SK-N-SH (cell line): ENCODE data around the gene ANGPTL8. TPM values are rescaled to one million over a fixed set of nuclear protein-coding genes. Genes with fewer than 3 reads are reported as not detected.

ENCODE experiments used
- CTCF ChIA-PET: fragments of 300-600, 350-600 bp; formaldehyde crosslinking; extraction: SDS; loops from one replicate; lab custom pipeline; 2021; lab: Yijun Ruan, JAX
- POLR2A ChIA-PET: fragments of 350-600 bp; sonication (Branson Sonifier 250); formaldehyde crosslinking; extraction: SDS; loops from one replicate; lab custom pipeline; 2020; ENCODE audit warnings: antibody characterized with exemption, inconsistent platforms; lab: Yijun Ruan, JAX
- DNase-seq: peaks from one replicate; pipeline ENCODE4 v3.0.0; 2012
- H2AFZ ChIP-seq: fragments of 200-600 bp; sonication (generic); 2 replicates; pipeline ENCODE4 v1.8.1; 2016; ENCODE audit warnings: antibody characterized with exemption, mild to moderate bottlenecking, low read depth
- H3F3A ChIP-seq: fragments of 200-600 bp; sonication (generic); replicated peaks from 2 replicates; pipeline ENCODE3; 2016; ENCODE audit warnings: antibody characterized with exemption, mild to moderate bottlenecking; ENCODE audit not compliant: insufficient read depth
- H3K27ac ChIP-seq, 2 experiments: fragments of 200-500 bp in 1 of 2; fragments of 200-600 bp in 1 of 2; sonication (Bioruptor generic) in 1 of 2; sonication (generic), shearing (Covaris generic) in 1 of 2; 2 replicates each; pipeline versions ENCODE4 v1.5.1 to v1.6.1; 2014 to 2016; ENCODE audit warnings: low read depth in 2 of 2, inconsistent platforms in 1 of 2, low read length in 1 of 2, mild to moderate bottlenecking in 1 of 2, mixed read lengths in 1 of 2
- H3K27me3 ChIP-seq: fragments of 200-600 bp; sonication (generic), shearing (Covaris generic); 2 replicates; pipeline ENCODE4 v1.6.1; 2016; ENCODE audit warnings: mixed run types; ENCODE audit not compliant: insufficient read depth
- H3K36me3 ChIP-seq, 2 experiments: fragments of 200-500 bp in 1 of 2; fragments of 200-600 bp in 1 of 2; sonication (Bioruptor generic) in 1 of 2; sonication (generic) in 1 of 2; replicated peaks in 1 of 2; 2 replicates each; pipeline versions ENCODE3 to v1.5.1; 2014 to 2016; ENCODE audit warnings: low read length in 1 of 2, mild to moderate bottlenecking in 1 of 2; ENCODE audit not compliant: insufficient read depth in 2 of 2, control insufficient read depth in 1 of 2
- H3K4me1 ChIP-seq, 2 experiments: fragments of 200-500 bp in 1 of 2; fragments of 200-600 bp in 1 of 2; sonication (Bioruptor generic) in 1 of 2; sonication (generic), shearing (Covaris generic) in 1 of 2; 2 replicates each; pipeline versions ENCODE4 v1.5.1 to v1.6.1; 2014 to 2016; ENCODE audit warnings: low read depth in 1 of 2, low read length in 1 of 2, mixed run types in 1 of 2; ENCODE audit not compliant: insufficient read depth in 2 of 2, control insufficient read depth in 1 of 2
- H3K4me2 ChIP-seq: fragments of 200-600 bp; sonication (generic), shearing (Covaris generic); 2 replicates; pipeline ENCODE4 v1.6.1; 2017; ENCODE audit warnings: mixed run types
- H3K4me3 ChIP-seq, 2 experiments: fragments of 200-500 bp in 1 of 2; fragments of 200-600 bp in 1 of 2; sonication (Bioruptor generic) in 1 of 2; sonication (generic), shearing (Covaris generic) in 1 of 2; 2 replicates each; pipeline versions ENCODE4 v1.5.1 to v1.8.1; 2014 to 2016; ENCODE audit warnings: low read depth in 2 of 2, inconsistent platforms in 1 of 2, low read length in 1 of 2, mild to moderate bottlenecking in 1 of 2, mixed read lengths in 1 of 2, moderate library complexity in 1 of 2
- H3K79me2 ChIP-seq: fragments of 200-600 bp; sonication (generic); 2 replicates; pipeline ENCODE4 v1.8.1; 2017; ENCODE audit warnings: mild to moderate bottlenecking; ENCODE audit not compliant: insufficient read depth
- H3K9ac ChIP-seq: fragments of 200-600 bp; sonication (generic); 2 replicates; pipeline ENCODE4 v1.6.1; 2017; ENCODE audit warnings: mixed run types
- H3K9me2 ChIP-seq: fragments of 200-600 bp; sonication (generic); 2 replicates; pipeline ENCODE4 v1.6.1; 2017; ENCODE audit warnings: mixed run types
- H3K9me3 ChIP-seq: fragments of 200-600 bp; sonication (generic); 2 replicates; pipeline ENCODE4 v1.6.1; 2017; ENCODE audit warnings: mixed run types, mild to moderate bottlenecking, moderate library complexity
- H4K20me1 ChIP-seq: fragments of 200-600 bp; sonication (generic); 2 replicates; pipeline ENCODE4 v1.6.1; 2017; ENCODE audit warnings: mild to moderate bottlenecking, mixed run types; ENCODE audit not compliant: insufficient read depth
- CHD2 ChIP-seq: fragments of 150-350 bp; IDR thresholded peaks from 2 replicates; pipeline ENCODE4 v1.6.1; 2018; ENCODE audit warnings: low read length; ENCODE audit not compliant: partially characterized antibody
- EP300 ChIP-seq, 2 experiments: IDR thresholded peaks; 2 replicates each; pipeline versions ENCODE4 v1.4.0 to v1.6.1; 2012; ENCODE audit warnings: borderline replicate concordance in 1 of 2, low read depth in 1 of 2, low read length in 1 of 2
- EZH2phosphoT487 ChIP-seq: fragments of 200-600 bp; sonication (generic); IDR thresholded peaks from 2 replicates; pipeline ENCODE4 v1.6.1; 2017; ENCODE audit warnings: low read depth, mixed run types, mild to moderate bottlenecking, antibody characterized with exemption, moderate library complexity, borderline replicate concordance
- FOSL2 ChIP-seq: IDR thresholded peaks from 2 replicates; pipeline ENCODE4 v1.4.0; 2012; ENCODE audit warnings: low read depth, mild to moderate bottlenecking, moderate library complexity, borderline replicate concordance
- FOXJ3 ChIP-seq: sonication (generic); formaldehyde crosslinking; IDR thresholded peaks from 2 replicates; pipeline ENCODE4 v1.5.1; 2020; ENCODE audit warnings: mild to moderate bottlenecking, missing genetic modification reagents
- FOXM1 ChIP-seq: IDR thresholded peaks from 2 replicates; pipeline ENCODE4 v1.4.0; 2012; ENCODE audit warnings: low read depth, mild to moderate bottlenecking
- GABPA ChIP-seq: IDR thresholded peaks from 2 replicates; pipeline ENCODE4 v1.4.0; 2012; ENCODE audit warnings: low read depth, mild to moderate bottlenecking
- RFX5 ChIP-seq: IDR thresholded peaks from 2 replicates; pipeline ENCODE4 v1.6.1; 2012; ENCODE audit warnings: mild to moderate bottlenecking, improper control_type of control experiment, low read length
- SIN3A ChIP-seq: IDR thresholded peaks from 2 replicates; pipeline ENCODE4 v1.6.1; 2012; ENCODE audit warnings: low read depth, mild to moderate bottlenecking, low read length, moderate library complexity, borderline replicate concordance
- TAF1 ChIP-seq: IDR thresholded peaks from 2 replicates; pipeline ENCODE4 v1.6.1; 2012; ENCODE audit warnings: low read depth, mild to moderate bottlenecking, low read length, moderate library complexity, borderline replicate concordance
- WGBS: methylation state at CpG from one replicate; pipeline ENCODE4 v1.1.6; 2017; ENCODE audit warnings: low lambda C conversion rate; 5-methylcytosine and 5-hydroxymethylcytosine counted together
- polyA plus RNA-seq, 3 experiments: library from polyadenylated mRNA; depleted of rRNA; stranded (reverse); fragments of >200 nt; gene quantifications; 2 replicates each; pipeline ENCODE4 v1.2.3, GENCODE V29; 2012
- TF ChIP-seq, protein P1 (sequence below): IDR thresholded peaks from 2 replicates; pipeline ENCODE4 v1.6.1; 2012; ENCODE audit warnings: mild to moderate bottlenecking, low read depth, low read length, moderate library complexity
- TF ChIP-seq, protein P2 (sequence below): IDR thresholded peaks from 2 replicates; pipeline ENCODE4 v1.4.0; 2012; ENCODE audit warnings: low read depth
- TF ChIP-seq, protein P3 (sequence below): fragments of 150-350 bp; IDR thresholded peaks from 2 replicates; pipeline ENCODE4 v1.6.1; 2016; ENCODE audit warnings: mild to moderate bottlenecking, low read depth, low read length

Gene ANGPTL8
- polyA plus RNA-seq, 1 of the 3 experiments (the other 2 are of a cell fraction) = 0.21 TPM

DNA sequence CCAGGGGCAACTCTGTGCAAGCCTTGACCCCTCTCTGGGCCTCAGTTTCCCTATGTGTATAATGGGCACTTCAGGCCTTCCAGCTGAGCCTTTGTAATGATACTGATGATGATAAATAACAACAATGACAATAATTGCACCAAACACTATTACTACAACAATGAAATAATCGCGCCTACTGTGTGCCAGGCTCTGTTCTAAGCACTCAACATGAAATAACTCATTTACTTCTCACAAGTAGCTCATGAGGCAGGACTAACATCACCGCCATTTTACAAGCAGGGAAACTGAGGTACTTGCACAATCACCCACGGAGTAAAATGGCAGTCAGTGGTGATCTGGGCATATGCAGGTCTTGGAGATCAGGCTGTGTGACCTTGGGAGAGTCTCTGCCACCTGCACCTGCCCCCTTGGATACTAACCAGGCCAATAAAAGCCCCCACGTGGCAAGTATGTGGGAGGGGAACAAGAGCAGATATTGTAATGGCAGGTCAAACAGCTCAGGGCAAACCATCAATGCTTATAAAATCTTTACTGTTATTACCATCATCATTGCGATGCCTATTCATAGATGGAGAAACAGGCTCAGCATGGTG, 540 bp upstream of the ANGPTL8 start (continued):
- TF ChIP-seq, protein P1, sequence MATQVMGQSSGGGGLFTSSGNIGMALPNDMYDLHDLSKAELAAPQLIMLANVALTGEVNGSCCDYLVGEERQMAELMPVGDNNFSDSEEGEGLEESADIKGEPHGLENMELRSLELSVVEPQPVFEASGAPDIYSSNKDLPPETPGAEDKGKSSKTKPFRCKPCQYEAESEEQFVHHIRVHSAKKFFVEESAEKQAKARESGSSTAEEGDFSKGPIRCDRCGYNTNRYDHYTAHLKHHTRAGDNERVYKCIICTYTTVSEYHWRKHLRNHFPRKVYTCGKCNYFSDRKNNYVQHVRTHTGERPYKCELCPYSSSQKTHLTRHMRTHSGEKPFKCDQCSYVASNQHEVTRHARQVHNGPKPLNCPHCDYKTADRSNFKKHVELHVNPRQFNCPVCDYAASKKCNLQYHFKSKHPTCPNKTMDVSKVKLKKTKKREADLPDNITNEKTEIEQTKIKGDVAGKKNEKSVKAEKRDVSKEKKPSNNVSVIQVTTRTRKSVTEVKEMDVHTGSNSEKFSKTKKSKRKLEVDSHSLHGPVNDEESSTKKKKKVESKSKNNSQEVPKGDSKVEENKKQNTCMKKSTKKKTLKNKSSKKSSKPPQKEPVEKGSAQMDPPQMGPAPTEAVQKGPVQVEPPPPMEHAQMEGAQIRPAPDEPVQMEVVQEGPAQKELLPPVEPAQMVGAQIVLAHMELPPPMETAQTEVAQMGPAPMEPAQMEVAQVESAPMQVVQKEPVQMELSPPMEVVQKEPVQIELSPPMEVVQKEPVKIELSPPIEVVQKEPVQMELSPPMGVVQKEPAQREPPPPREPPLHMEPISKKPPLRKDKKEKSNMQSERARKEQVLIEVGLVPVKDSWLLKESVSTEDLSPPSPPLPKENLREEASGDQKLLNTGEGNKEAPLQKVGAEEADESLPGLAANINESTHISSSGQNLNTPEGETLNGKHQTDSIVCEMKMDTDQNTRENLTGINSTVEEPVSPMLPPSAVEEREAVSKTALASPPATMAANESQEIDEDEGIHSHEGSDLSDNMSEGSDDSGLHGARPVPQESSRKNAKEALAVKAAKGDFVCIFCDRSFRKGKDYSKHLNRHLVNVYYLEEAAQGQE = no peak
- TF ChIP-seq CHD2 (no peak), SIN3A (no peak), EZH2phosphoT487 (no peak), FOXJ3 (no peak)

DNA sequence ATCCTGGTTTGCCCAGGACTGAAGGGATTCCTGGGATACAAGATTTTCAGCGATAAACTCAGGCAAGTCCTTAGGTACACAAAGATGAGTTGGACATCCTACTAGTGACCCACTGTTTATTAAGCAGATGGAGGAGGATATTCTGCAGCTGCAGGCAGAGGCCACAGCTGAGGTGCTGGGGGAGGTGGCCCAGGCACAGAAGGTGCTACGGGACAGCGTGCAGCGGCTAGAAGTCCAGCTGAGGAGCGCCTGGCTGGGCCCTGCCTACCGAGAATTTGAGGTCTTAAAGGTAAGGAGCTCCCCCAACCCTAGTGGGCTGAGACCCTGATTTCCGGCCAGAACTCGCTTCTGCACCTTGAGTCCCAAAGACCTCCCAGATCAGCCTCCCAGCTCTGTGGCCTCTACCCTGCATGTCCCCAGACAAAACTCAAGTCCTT, 607 bp downstream of the ANGPTL8 start:
- Histone ChIP-seq H3K4me2 (no peak overlapping the region), H3K27me3 (no peaks in the 10 kb centered on the region)
- POLR2A ChIA-PET = no interaction called here
- TF ChIP-seq EP300 (IDR thresholded peaks at IDR 0.05; ENCODE audit: borderline replicate concordance in 1 of 2, low read depth in 1 of 2, low read length in 1 of 2) (no peak), TAF1 (no peak), RFX5 (no peak), FOSL2 (no peak), GABPA (no peak), FOXM1 (no peak)
- TF ChIP-seq, protein P2, sequence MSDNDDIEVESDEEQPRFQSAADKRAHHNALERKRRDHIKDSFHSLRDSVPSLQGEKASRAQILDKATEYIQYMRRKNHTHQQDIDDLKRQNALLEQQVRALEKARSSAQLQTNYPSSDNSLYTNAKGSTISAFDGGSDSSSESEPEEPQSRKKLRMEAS = no peak
- TF ChIP-seq, protein P3, sequence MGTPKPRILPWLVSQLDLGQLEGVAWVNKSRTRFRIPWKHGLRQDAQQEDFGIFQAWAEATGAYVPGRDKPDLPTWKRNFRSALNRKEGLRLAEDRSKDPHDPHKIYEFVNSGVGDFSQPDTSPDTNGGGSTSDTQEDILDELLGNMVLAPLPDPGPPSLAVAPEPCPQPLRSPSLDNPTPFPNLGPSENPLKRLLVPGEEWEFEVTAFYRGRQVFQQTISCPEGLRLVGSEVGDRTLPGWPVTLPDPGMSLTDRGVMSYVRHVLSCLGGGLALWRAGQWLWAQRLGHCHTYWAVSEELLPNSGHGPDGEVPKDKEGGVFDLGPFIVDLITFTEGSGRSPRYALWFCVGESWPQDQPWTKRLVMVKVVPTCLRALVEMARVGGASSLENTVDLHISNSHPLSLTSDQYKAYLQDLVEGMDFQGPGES = no peak
- TF ChIP-seq, all 33 proteins: peak for 0
- no peak overlapping the region for H2AFZ ChIP-seq
- H3F3A ChIP-seq = peaks cover 10% of the 10 kb centered on the region
- no peak overlapping the region for H3K4me3 ChIP-seq
- H3K27ac ChIP-seq = no peak overlapping the region
- H3K79me2 ChIP-seq = no peaks in the 10 kb centered on the region
- DNase-seq = no peak
- H3K9me2 ChIP-seq = no peaks in the 10 kb centered on the region
- H3K36me3 ChIP-seq = peaks cover 0 to 5% of the 10 kb centered on the region in 2 experiments
- peaks cover 0 to 4% of the 10 kb centered on the region in 2 experiments; a peak in 1 of 4 replicates for H3K4me1 ChIP-seq
- CTCF ChIA-PET = interaction anchor here (0.8 to 1.1 kb wide), 4 partner anchors 11 to 114 kb away, joined by 3 to 4 read pairs (median 3); no protein-coding TSS in a partner anchor
- H3K9me3 ChIP-seq = no peaks in the 10 kb centered on the region
- no peak overlapping the region for H3K9ac ChIP-seq
- 95% methylated on average over 5 of the region's 8 CpGs for WGBS
- no peaks in the 10 kb centered on the region; the same call in 1 of the 2 replicates for H4K20me1 ChIP-seq
